ENCODE measurements around the gene EPHA2.

DNA sequence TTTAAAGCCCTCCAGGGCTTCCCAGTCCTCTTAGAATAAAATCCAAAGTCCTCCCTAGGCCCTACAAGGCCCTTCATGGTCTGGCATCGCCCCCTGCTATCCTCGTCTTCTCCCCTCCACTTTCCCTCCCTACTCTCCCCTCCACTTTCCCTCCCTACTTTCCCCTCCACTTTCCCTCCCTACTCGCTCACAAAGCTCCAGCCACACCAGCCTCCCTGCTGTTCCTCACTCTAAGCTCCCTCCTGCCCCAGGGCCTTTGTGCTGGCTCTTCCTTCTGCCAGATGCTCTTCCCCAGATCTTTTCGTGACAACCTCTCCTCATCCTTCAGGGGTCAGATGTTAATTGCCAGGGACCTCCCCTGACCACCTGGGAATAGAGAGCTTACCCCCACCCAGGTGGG lies 43.8 kb upstream of the EPHA2 start:
- TF ChIP-seq TAF1 (IDR thresholded peaks at IDR 0.05; ENCODE audit: borderline replicate concordance, insufficient read depth, low read length) (no peak), POLR2AphosphoS5 (IDR thresholded peaks at IDR 0.05; ENCODE audit: low read depth, low read length) (no peak)

Data from PFSK-1 (cell line).